DND-41 (cell line): ENCODE results near the gene SIRPG.

ENCODE experiments used
- ATAC-seq: fragments of 200-7000 bp; cut with Tn5 transposase; 3 replicates; pipeline ENCODE4 v1.9.1; 2021; ENCODE audit warnings: low read depth; ENCODE audit not compliant: insufficient read depth
- DNase-seq: peaks from one replicate; pipeline ENCODE4 v3.0.0-alpha.2; 2020
- H2AFZ ChIP-seq: 2 replicates; pipeline ENCODE4 v1.6.0; 2012; ENCODE audit warnings: low read depth, low read length
- H3K27ac ChIP-seq: 2 replicates; pipeline ENCODE4 v1.5.1; 2012; ENCODE audit warnings: low read length, inconsistent platforms
- H3K27me3 ChIP-seq: fragments of 200-600 bp; sonication (generic); 2 replicates; pipeline ENCODE4 v1.6.0; 2012; ENCODE audit warnings: low read length, mild to moderate bottlenecking, inconsistent platforms; ENCODE audit not compliant: insufficient read depth, poor library complexity
- H3K36me3 ChIP-seq: 2 replicates; pipeline ENCODE4 v1.5.1; 2012; ENCODE audit warnings: low read length, inconsistent platforms; ENCODE audit not compliant: insufficient read depth
- H3K4me1 ChIP-seq: 2 replicates; pipeline ENCODE4 v1.5.1; 2012; ENCODE audit warnings: mild to moderate bottlenecking, low read length; ENCODE audit not compliant: insufficient read depth
- H3K4me2 ChIP-seq: 2 replicates; pipeline ENCODE4 v1.6.0; 2012; ENCODE audit warnings: mild to moderate bottlenecking, moderate library complexity, low read length, inconsistent platforms; ENCODE audit not compliant: insufficient read depth
- H3K4me3 ChIP-seq, 2 experiments: fragments of 200-600 bp in 1 of 2; shearing (Covaris generic) in 1 of 2; 2 replicates each; pipeline ENCODE4 v1.5.1; 2012 to 2016; ENCODE audit warnings: inconsistent platforms in 2 of 2, low read length in 2 of 2, mild to moderate bottlenecking in 2 of 2, low read depth in 1 of 2, moderate library complexity in 1 of 2
- H3K79me2 ChIP-seq: 2 replicates; pipeline ENCODE4 v1.6.0; 2012; ENCODE audit warnings: low read length, inconsistent platforms; ENCODE audit not compliant: insufficient read depth
- H3K9ac ChIP-seq: 2 replicates; pipeline ENCODE4 v1.6.0; 2012; ENCODE audit warnings: low read depth, mild to moderate bottlenecking, inconsistent platforms, low read length, moderate library complexity
- H3K9me3 ChIP-seq: 2 replicates; pipeline ENCODE4 v1.5.1; 2012; ENCODE audit warnings: low read length, moderate library complexity, mild to moderate bottlenecking, inconsistent platforms; ENCODE audit not compliant: insufficient read depth, severe bottlenecking
- H4K20me1 ChIP-seq: 2 replicates; pipeline ENCODE4 v1.6.0; 2012; ENCODE audit warnings: low read length; ENCODE audit not compliant: insufficient read depth
- EZH2 ChIP-seq: IDR thresholded peaks from 3 replicates; pipeline ENCODE4 v1.6.1; 2012; ENCODE audit warnings: borderline replicate concordance, low read depth, mild to moderate bottlenecking, moderate library complexity, low read length, inconsistent platforms; ENCODE audit not compliant: severe bottlenecking
- TF ChIP-seq, protein P1 (sequence below): IDR thresholded peaks from 2 replicates; pipeline ENCODE4 v1.5.1; 2012; ENCODE audit warnings: borderline replicate concordance, low read length, moderate library complexity, mild to moderate bottlenecking; ENCODE audit not compliant: poor library complexity, severe bottlenecking; ENCODE audit errors: extremely low read depth

The SIRPG gene

DNA sequence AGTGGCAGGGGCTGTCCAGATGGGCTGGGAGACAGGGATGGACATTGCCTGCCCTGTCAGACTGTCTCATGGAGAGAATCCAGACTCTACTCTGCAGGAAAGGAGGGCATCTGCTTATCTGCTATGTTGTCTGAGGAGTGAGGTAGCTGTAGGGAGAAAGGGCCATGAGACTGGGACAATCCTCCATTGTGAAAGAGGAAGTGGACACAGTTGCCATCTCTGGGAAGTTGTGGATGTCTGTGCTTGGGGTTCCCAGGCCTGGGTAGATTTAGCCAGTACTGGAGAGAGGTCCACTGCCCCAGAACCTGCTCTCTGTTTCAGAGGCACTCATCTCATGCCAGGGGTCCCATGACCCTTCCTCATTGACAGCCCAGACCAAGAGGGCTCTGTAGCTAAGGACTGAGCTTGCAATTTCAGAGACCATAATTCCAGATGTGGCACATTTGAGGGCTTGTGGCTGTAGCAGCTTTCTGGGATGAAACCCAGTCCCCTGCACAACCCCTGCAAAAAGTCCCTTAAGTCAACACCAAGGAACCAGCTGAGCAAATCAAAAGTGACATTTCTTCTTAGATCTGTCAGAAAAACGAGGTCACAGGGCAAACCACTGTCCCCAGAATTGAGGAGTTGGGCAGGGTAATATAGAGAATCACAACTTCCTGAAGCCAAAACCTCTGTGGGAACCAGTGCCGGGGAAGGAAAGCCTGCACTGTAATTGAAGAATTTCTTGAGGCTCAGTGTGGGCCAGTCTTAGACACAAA, 4.1 kb upstream of the SIRPG start:
- ATAC-seq (no peak), DNase-seq (peak; percentile 24)
- H3K36me3 ChIP-seq, result no peaks in the 10 kb centered on the region
- H3K4me2 ChIP-seq, result no peak overlapping the region
- no peak overlapping the region for H3K4me3 ChIP-seq
- H3K27ac ChIP-seq, result peak overlapping the region; percentile 26
- no peaks in the 10 kb centered on the region for H3K9me3 ChIP-seq
- H2AFZ ChIP-seq, result no peak overlapping the region
- no peak for TF ChIP-seq EZH2
- TF ChIP-seq, protein P1, sequence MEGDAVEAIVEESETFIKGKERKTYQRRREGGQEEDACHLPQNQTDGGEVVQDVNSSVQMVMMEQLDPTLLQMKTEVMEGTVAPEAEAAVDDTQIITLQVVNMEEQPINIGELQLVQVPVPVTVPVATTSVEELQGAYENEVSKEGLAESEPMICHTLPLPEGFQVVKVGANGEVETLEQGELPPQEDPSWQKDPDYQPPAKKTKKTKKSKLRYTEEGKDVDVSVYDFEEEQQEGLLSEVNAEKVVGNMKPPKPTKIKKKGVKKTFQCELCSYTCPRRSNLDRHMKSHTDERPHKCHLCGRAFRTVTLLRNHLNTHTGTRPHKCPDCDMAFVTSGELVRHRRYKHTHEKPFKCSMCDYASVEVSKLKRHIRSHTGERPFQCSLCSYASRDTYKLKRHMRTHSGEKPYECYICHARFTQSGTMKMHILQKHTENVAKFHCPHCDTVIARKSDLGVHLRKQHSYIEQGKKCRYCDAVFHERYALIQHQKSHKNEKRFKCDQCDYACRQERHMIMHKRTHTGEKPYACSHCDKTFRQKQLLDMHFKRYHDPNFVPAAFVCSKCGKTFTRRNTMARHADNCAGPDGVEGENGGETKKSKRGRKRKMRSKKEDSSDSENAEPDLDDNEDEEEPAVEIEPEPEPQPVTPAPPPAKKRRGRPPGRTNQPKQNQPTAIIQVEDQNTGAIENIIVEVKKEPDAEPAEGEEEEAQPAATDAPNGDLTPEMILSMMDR, result no peak
- H3K79me2 ChIP-seq, result no peaks in the 10 kb centered on the region
- H3K4me1 ChIP-seq, result peaks cover 57% of the 10 kb centered on the region
- no peak overlapping the region for H3K9ac ChIP-seq
- H3K27me3 ChIP-seq, result no peaks in the 10 kb centered on the region
- H4K20me1 ChIP-seq, result no peaks in the 10 kb centered on the region

DNA sequence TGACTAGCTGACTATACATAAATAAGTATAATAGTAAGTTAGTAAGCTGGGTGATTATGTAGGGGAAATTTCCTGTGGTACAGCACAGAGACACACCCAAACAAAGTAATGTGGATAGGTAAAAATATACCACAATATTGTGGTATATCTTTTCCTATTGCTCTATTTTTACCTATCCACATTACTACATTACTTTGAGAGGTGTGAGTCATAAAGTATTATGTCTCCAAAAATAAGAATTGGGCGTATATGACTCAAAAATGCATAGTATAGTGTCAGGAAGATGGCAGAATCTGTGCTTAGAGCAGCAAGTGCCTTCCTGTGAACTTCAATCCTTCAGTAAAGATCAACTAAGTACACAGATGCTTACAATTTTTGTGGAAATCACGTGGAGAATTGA, 2.7 kb upstream of the SIRPG start:
- H3K9ac ChIP-seq, result no peak overlapping the region
- H3K27me3 ChIP-seq, result no peaks in the 10 kb centered on the region
- H3K27ac ChIP-seq, result no peak overlapping the region
- peaks cover 55% of the 10 kb centered on the region for H3K4me1 ChIP-seq
- TF ChIP-seq, protein P1, result no peak
- no peak for TF ChIP-seq EZH2
- no peak overlapping the region for H2AFZ ChIP-seq
- H3K4me2 ChIP-seq, result no peak overlapping the region
- ATAC-seq, result no peak
- no peaks in the 10 kb centered on the region for H3K9me3 ChIP-seq
- no peaks in the 10 kb centered on the region for H3K36me3 ChIP-seq
- no peaks in the 10 kb centered on the region for H4K20me1 ChIP-seq
- DNase-seq, result no peak
- H3K4me3 ChIP-seq, result no peak overlapping the region
- H3K79me2 ChIP-seq, result no peaks in the 10 kb centered on the region

DNA sequence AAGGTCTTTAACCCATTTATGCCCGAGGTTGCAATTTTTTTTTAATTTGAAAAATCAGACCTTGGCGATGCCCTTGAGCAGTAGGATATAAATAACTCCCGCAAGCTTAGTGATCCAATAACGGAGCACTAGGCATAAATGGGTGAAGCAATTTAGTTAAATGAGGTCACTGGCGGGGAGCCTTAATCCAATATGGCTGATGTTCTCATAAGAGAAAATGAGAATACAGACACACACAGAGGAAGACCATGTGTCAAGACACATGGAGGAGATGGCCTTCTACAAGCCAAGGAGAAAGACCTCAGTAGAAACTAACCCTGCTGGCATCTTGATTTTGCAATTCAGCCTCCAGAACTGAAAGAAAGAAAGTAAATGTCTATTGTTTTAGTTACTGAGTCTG, 735 bp downstream of the SIRPG start:
- Histone ChIP-seq H3K9ac (0 out of 2 replicates have a peak overlapping the region, but pooled peaks have one; percentile 33), H3K36me3 (no peaks in the 10 kb centered on the region), H2AFZ (0 out of 2 replicates have a peak overlapping the region, but pooled peaks have one; percentile 72), H3K4me1 (peaks cover 61% of the 10 kb centered on the region), H3K4me2 (0 out of 2 replicates have a peak overlapping the region, but pooled peaks have one; percentile 43), H3K27me3 (no peaks in the 10 kb centered on the region), H3K4me3 (no peak overlapping the region), H3K79me2 (no peaks in the 10 kb centered on the region), H3K27ac (peak overlapping the region; percentile 78), H4K20me1 (no peaks in the 10 kb centered on the region), H3K9me3 (no peaks in the 10 kb centered on the region)
- no peak for ATAC-seq
- TF ChIP-seq EZH2, result no peak
- TF ChIP-seq, protein P1, result no peak
- DNase-seq, result no peak
